ENCODE measurements around the gene STAP1. TPM values are rescaled to one million over a fixed set of nuclear protein-coding genes. Genes with fewer than 3 reads are reported as not detected.

STAP1 gene
- total and polyA plus RNA-seq, 2 donors from 2014 or later, result 3.9 to 17.9 TPM

- Histone ChIP-seq H3K9ac (ENCODE audit: low read length in 3 of 3) (no peak overlapping the region), H3K4me1 (ENCODE audit: control insufficient read depth in 2 of 3, insufficient read depth in 2 of 3, low read depth in 1 of 3, low read length in 3 of 3) (peaks cover 0 to 2% (median 0%) of the 10 kb centered on the region in 3 donors), H3K36me3 (ENCODE audit: control insufficient read depth in 2 of 3, insufficient read depth in 3 of 3, low read length in 3 of 3) (peaks cover 0 to 21% (median 2%) of the 10 kb centered on the region in 3 donors), H3K4me3 (ENCODE audit: low read length in 3 of 3) (no peak overlapping the region), H3K27ac (ENCODE audit: low read depth in 2 of 2, low read length in 2 of 2) (no peak overlapping the region), H3K27me3 (ENCODE audit: control insufficient read depth, insufficient read depth, low read length) (no peaks in the 10 kb centered on the region), H3K9me3 (ENCODE audit: control insufficient read depth in 2 of 3, insufficient read depth in 1 of 3, low read length in 3 of 3) (no peaks in the 10 kb centered on the region)
- intact Hi-C loops (cut with DNase I), result no loop called here
- DNase-seq (no peak), FAIRE-seq (no peak)
- TF ChIP-seq CTCF (IDR thresholded peaks at IDR 0.05; ENCODE audit: borderline replicate concordance, extremely low read depth, insufficient read depth), result no peak
Observed at GRCh38 chr4:67539830-67540229, 18.7 kb upstream of the STAP1 start.

- H3K27ac ChIP-seq (ENCODE audit: low read depth in 2 of 2, low read length in 2 of 2), result no peak overlapping the region
- FAIRE-seq (no peak), DNase-seq (no peak)
- no peaks in the 10 kb centered on the region for H3K9me3 ChIP-seq (ENCODE audit: control insufficient read depth in 2 of 3, insufficient read depth in 1 of 3, low read length in 3 of 3)
- no peak overlapping the region for H3K9ac ChIP-seq (ENCODE audit: low read length in 3 of 3)
- peaks cover 0 to 21% (median 0%) of the 10 kb centered on the region in 3 donors for H3K36me3 ChIP-seq (ENCODE audit: control insufficient read depth in 2 of 3, insufficient read depth in 3 of 3, low read length in 3 of 3)
- TF ChIP-seq CTCF (IDR thresholded peaks at IDR 0.05; ENCODE audit: borderline replicate concordance, extremely low read depth, insufficient read depth), result no peak
- peaks cover 0 to 2% (median 0%) of the 10 kb centered on the region in 3 donors for H3K4me1 ChIP-seq (ENCODE audit: control insufficient read depth in 2 of 3, insufficient read depth in 2 of 3, low read depth in 1 of 3, low read length in 3 of 3)
- H3K27me3 ChIP-seq (ENCODE audit: control insufficient read depth, insufficient read depth, low read length), result no peaks in the 10 kb centered on the region
- no peak overlapping the region for H3K4me3 ChIP-seq (ENCODE audit: low read length in 3 of 3)
- intact Hi-C loops (cut with DNase I), result no loop called here
Observed at GRCh38 chr4:67542076-67542475, 16.5 kb upstream of the STAP1 start.

- H3K27ac ChIP-seq (ENCODE audit: low read depth in 2 of 2, low read length in 2 of 2), result peak within 1 kb of the TSS; percentile 79 to 92
- H3K9ac ChIP-seq (ENCODE audit: low read length in 3 of 3), result peak within 1 kb of the TSS; percentile 91 to 95 (median 92)
- no peak for FAIRE-seq
- H3K9me3 ChIP-seq (ENCODE audit: control insufficient read depth in 2 of 3, insufficient read depth in 1 of 3, low read length in 3 of 3), result no peaks in the 10 kb centered on the region
- TF ChIP-seq CTCF (IDR thresholded peaks at IDR 0.05; ENCODE audit: borderline replicate concordance, extremely low read depth, insufficient read depth), result no peak
- peak within 1 kb of the TSS; percentile 86 to 98 (median 97) for H3K4me3 ChIP-seq (ENCODE audit: low read length in 3 of 3)
- peak; percentile 97 to 99 (median 99) for DNase-seq
- intact Hi-C loops (cut with DNase I), result no loop called here
- H3K36me3 ChIP-seq (ENCODE audit: control insufficient read depth in 2 of 3, insufficient read depth in 3 of 3, low read length in 3 of 3), result peaks cover 0 to 9% (median 0%) of the 10 kb centered on the region in 3 donors
- peaks cover 0 to 2% (median 0%) of the 10 kb centered on the region in 3 donors for H3K4me1 ChIP-seq (ENCODE audit: control insufficient read depth in 2 of 3, insufficient read depth in 2 of 3, low read depth in 1 of 3, low read length in 3 of 3)
- no peaks in the 10 kb centered on the region for H3K27me3 ChIP-seq (ENCODE audit: control insufficient read depth, insufficient read depth, low read length)
Observed at GRCh38 chr4:67545199-67546003, 13.1 kb upstream of the STAP1 start, which contains the start of gene CENPC. TSS of gene CENPC (minus strand) at chr4:67545503. CDS start at chr4:67545355, 148 bp downstream.

Measured in kidney (tissue), 14 donors.